ENCODE results near the gene NT5C.

DNA sequence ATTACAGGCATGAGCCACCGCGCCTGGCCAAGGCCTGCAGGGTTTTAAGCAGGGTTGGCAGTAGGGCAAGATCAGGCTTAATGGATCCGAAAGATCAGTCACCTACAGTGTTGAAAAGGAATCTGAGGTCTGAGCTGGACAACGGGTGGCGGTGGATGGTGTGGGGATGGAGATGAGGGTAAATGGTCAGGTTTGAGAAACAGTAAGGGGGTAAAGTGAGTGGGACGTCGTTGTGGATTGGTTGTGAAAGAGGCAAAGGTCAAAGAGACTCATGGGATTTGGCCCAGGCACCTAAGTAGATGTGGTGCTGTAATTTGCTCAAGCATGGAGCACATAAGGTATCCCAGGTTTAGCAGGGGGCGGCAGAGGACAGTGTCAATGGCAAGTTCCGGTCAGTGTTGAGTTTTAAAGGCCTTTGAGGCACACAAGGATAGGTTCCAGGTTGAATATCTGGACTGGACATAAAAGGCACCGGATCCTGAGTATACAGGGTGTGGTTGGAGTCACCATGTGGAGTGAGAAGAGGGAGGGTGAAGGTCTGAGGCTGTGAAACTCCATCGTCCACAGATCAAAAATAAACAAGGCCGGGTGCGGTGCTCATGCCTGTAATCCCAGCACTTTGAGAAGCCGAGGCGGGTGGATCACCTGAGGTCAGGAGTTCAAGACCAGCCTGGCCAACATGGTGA, 44.9 kb downstream of the NT5C start:
- TF ChIP-seq, protein P1, sequence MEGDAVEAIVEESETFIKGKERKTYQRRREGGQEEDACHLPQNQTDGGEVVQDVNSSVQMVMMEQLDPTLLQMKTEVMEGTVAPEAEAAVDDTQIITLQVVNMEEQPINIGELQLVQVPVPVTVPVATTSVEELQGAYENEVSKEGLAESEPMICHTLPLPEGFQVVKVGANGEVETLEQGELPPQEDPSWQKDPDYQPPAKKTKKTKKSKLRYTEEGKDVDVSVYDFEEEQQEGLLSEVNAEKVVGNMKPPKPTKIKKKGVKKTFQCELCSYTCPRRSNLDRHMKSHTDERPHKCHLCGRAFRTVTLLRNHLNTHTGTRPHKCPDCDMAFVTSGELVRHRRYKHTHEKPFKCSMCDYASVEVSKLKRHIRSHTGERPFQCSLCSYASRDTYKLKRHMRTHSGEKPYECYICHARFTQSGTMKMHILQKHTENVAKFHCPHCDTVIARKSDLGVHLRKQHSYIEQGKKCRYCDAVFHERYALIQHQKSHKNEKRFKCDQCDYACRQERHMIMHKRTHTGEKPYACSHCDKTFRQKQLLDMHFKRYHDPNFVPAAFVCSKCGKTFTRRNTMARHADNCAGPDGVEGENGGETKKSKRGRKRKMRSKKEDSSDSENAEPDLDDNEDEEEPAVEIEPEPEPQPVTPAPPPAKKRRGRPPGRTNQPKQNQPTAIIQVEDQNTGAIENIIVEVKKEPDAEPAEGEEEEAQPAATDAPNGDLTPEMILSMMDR (IDR thresholded peaks at IDR 0.05): no peak
- no peak for TF ChIP-seq POLR2A (IDR thresholded peaks at IDR 0.05)

Measured in transverse colon (tissue), 3 donors.